Measurements from ENCODE around the gene UBE3C. TPM values are rescaled to one million over a fixed set of nuclear protein-coding genes. Genes with fewer than 3 reads are reported as not detected.

UBE3C gene
- total and polyA plus RNA-seq, 2 of the 13 experiments (the other 11 are each of a cell fraction or from before 2014, with no cell fraction given): 27.0 to 48.2 TPM

DNA sequence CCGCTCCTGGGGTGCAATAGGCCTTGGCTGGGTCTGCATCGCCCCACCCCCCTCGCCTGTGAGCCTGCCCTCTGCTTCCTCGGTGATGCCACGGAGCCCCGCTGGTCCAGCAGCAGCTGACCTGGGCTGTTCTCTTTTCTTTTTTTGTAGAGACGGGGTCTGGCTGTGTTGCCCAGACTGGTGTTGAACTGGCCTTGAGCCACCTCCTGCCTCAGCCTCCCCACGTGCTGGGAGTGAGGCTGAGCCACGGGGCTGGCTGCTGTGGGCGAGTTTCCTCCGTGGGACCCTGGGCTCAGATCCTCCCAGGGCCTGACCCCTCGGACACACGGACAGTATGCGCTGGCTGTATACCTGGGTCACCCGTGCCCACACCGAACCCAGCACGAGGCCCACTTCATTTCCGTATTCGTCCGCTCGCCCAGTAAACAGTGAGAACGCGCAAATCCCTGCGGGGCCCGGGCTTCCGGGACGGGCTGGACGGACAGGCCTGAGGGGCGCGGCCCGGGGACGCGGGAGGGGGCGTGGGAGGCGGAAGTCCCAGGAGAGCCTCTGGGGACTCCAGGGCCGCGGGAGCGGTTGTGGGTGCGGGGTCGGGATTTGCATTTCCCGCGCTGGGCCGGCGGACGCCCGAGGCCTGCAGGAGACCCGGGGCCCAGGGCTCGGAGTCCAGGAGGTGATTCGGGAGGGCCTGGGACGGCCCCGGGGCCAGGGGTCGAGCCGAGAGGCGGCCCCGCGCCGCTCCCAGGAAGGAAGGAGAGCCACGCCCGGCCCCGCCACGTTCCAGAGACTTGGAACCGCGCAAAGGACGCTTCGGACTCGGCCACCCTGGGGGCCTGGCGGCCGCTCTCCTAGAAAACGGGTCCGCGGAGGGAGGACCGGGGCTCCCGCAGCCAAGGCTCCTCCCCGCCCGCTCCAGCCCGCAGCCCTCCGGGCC is 140.3 kb downstream of the UBE3C start (continued):
- TF ChIP-seq, protein P1, sequence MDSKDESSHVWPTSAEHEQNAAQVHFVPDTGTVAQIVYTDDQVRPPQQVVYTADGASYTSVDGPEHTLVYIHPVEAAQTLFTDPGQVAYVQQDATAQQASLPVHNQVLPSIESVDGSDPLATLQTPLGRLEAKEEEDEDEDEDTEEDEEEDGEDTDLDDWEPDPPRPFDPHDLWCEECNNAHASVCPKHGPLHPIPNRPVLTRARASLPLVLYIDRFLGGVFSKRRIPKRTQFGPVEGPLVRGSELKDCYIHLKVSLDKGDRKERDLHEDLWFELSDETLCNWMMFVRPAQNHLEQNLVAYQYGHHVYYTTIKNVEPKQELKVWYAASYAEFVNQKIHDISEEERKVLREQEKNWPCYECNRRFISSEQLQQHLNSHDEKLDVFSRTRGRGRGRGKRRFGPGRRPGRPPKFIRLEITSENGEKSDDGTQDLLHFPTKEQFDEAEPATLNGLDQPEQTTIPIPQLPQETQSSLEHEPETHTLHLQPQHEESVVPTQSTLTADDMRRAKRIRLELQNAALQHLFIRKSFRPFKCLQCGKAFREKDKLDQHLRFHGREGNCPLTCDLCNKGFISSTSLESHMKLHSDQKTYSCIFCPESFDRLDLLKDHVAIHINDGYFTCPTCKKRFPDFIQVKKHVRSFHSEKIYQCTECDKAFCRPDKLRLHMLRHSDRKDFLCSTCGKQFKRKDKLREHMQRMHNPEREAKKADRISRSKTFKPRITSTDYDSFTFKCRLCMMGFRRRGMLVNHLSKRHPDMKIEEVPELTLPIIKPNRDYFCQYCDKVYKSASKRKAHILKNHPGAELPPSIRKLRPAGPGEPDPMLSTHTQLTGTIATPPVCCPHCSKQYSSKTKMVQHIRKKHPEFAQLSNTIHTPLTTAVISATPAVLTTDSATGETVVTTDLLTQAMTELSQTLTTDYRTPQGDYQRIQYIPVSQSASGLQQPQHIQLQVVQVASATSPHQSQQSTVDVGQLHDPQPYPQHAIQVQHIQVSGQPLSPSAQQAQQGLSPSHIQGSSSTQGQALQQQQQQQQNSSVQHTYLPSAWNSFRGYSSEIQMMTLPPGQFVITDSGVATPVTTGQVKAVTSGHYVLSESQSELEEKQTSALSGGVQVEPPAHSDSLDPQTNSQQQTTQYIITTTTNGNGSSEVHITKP (CRISPR knock-in tag; IDR thresholded peaks at IDR 0.05; ENCODE audit: low read depth): no peak
- TF ChIP-seq ATF7-NPFF (CRISPR knock-in tag; IDR thresholded peaks at IDR 0.05; ENCODE audit: low read depth) (peak; percentile 72; the same call in 1 of the 2 replicates), MZF1 (CRISPR knock-in tag; IDR thresholded peaks at IDR 0.05; ENCODE audit: borderline replicate concordance) (no peak), SAP130 (CRISPR knock-in tag; IDR thresholded peaks at IDR 0.05; ENCODE audit: low read depth) (peak; percentile 26; the same call in 1 of the 2 replicates), ZBTB43 (CRISPR knock-in tag; conservative IDR thresholded peaks at IDR 0.05) (no peak), CBX1 (IDR thresholded peaks at IDR 0.05; ENCODE audit: low read depth) (no peak), KLF15 (CRISPR knock-in tag; IDR thresholded peaks at IDR 0.05; ENCODE audit: borderline replicate concordance) (peak; percentile 35; the same call in 1 of the 2 replicates), ZFP36L2 (CRISPR knock-in tag; IDR thresholded peaks at IDR 0.05) (no peak), ZNF564 (CRISPR knock-in tag; IDR thresholded peaks at IDR 0.05) (no peak), GATAD2A (CRISPR knock-in tag; IDR thresholded peaks at IDR 0.05) (no peak), IRF9 (CRISPR knock-in tag; IDR thresholded peaks at IDR 0.05; ENCODE audit: borderline replicate concordance) (no peak; the same call in 1 of the 2 replicates)
- TF ChIP-seq, protein P2, sequence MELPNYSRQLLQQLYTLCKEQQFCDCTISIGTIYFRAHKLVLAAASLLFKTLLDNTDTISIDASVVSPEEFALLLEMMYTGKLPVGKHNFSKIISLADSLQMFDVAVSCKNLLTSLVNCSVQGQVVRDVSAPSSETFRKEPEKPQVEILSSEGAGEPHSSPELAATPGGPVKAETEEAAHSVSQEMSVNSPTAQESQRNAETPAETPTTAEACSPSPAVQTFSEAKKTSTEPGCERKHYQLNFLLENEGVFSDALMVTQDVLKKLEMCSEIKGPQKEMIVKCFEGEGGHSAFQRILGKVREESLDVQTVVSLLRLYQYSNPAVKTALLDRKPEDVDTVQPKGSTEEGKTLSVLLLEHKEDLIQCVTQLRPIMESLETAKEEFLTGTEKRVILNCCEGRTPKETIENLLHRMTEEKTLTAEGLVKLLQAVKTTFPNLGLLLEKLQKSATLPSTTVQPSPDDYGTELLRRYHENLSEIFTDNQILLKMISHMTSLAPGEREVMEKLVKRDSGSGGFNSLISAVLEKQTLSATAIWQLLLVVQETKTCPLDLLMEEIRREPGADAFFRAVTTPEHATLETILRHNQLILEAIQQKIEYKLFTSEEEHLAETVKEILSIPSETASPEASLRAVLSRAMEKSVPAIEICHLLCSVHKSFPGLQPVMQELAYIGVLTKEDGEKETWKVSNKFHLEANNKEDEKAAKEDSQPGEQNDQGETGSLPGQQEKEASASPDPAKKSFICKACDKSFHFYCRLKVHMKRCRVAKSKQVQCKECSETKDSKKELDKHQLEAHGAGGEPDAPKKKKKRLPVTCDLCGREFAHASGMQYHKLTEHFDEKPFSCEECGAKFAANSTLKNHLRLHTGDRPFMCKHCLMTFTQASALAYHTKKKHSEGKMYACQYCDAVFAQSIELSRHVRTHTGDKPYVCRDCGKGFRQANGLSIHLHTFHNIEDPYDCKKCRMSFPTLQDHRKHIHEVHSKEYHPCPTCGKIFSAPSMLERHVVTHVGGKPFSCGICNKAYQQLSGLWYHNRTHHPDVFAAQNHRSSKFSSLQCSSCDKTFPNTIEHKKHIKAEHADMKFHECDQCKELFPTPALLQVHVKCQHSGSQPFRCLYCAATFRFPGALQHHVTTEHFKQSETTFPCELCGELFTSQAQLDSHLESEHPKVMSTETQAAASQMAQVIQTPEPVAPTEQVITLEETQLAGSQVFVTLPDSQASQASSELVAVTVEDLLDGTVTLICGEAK (IDR thresholded peaks at IDR 0.05): no peak
- TF ChIP-seq, protein P2 (CRISPR knock-in tag; IDR thresholded peaks at IDR 0.05): no peak

All from HepG2 (cell line).